GM18951 (cell line): ENCODE results near the gene EBPL.

Source experiments
- POLR2A ChIP-seq: IDR thresholded peaks from 4 replicates; pipeline ENCODE4 v1.6.1; 2011; ENCODE audit warnings: mild to moderate bottlenecking; ENCODE audit not compliant: insufficient read length, insufficient read depth; ENCODE audit errors: extremely low read depth
- in situ Hi-C: fragments of 300-500 bp; cut with MboI; formaldehyde crosslinking; loops from one replicate; pipeline ENCODE4 v1.12.0; 2022; ENCODE audit warnings: low sequenced_read_pairs, mixed read lengths, inconsistent platforms; ENCODE audit not compliant: unreplicated experiment

EBPL gene

GRCh38 chr13:49655906-49656305 is 35.4 kb downstream of the EBPL start:
- in situ Hi-C loops = loop anchor here (10.0 to 25.0 kb wide), 2 partner anchors 189 to 1406 kb away; no protein-coding TSS in a partner anchor

GRCh38 chr13:49654011-49654410 is 37.3 kb downstream of the EBPL start:
- in situ Hi-C loops = loop anchor here (10.0 to 25.0 kb wide), 2 partner anchors 191 to 1408 kb away; no protein-coding TSS in a partner anchor
- no peak for TF ChIP-seq POLR2A

More at GRCh38 chr13:49655906-49656305, 35.4 kb downstream of the EBPL start:
- no peak for TF ChIP-seq POLR2A

- in situ Hi-C loops = loop anchor here (10.0 to 25.0 kb wide), 2 partner anchors 191 to 1409 kb away; no protein-coding TSS in a partner anchor
- no peak for TF ChIP-seq POLR2A
Observed at GRCh38 chr13:49653478-49653877, 37.8 kb downstream of the EBPL start.

GRCh38 chr13:49652355-49653305 is 38.7 kb downstream of the EBPL start:
- TF ChIP-seq POLR2A = no peak
- in situ Hi-C loops = loop anchor here (10.0 to 25.0 kb wide), 2 partner anchors 192 to 1410 kb away; no protein-coding TSS in a partner anchor

- no peak for TF ChIP-seq POLR2A
- in situ Hi-C loops = loop anchor here (10.0 to 25.0 kb wide), 2 partner anchors 193 to 1411 kb away; no protein-coding TSS in a partner anchor
Observed at GRCh38 chr13:49651570-49652354, 39.5 kb downstream of the EBPL start.

- in situ Hi-C loops = loop anchor here (10.0 to 25.0 kb wide), 2 partner anchors 195 to 1412 kb away; no protein-coding TSS in a partner anchor
- TF ChIP-seq POLR2A = no peak
Observed at GRCh38 chr13:49649963-49650312, 41.3 kb downstream of the EBPL start.

GRCh38 chr13:49649244-49649962 is 41.9 kb downstream of the EBPL start:
- TF ChIP-seq POLR2A = no peak
- in situ Hi-C loops = no loop called here

GRCh38 chr13:49646688-49647087 is 44.6 kb downstream of the EBPL start:
- no peak for TF ChIP-seq POLR2A
- in situ Hi-C loops = no loop called here

GRCh38 chr13:49645451-49645850 is 45.8 kb downstream of the EBPL start:
- TF ChIP-seq POLR2A = no peak
- in situ Hi-C loops = no loop called here

GRCh38 chr13:49643035-49643646 is 48.1 kb downstream of the EBPL start:
- in situ Hi-C loops = no loop called here
- TF ChIP-seq POLR2A = no peak

GRCh38 chr13:49641801-49642291 is 49.4 kb downstream of the EBPL start:
- in situ Hi-C loops = no loop called here
- no peak for TF ChIP-seq POLR2A

- no peak for TF ChIP-seq POLR2A
- in situ Hi-C loops = no loop called here
Observed at GRCh38 chr13:49638744-49639072, 52.6 kb downstream of the EBPL start.
